Activated CD8-positive, alpha-beta memory T cell treated with anti-CD3 and anti-CD28 coated beads for 24 hours (primary cell): ENCODE data around the gene TMEM158.

ENCODE experiments used
- DNase-seq: peaks from one replicate; pipeline ENCODE4 v3.0.0-alpha.2; 2020

The TMEM158 gene

DNA sequence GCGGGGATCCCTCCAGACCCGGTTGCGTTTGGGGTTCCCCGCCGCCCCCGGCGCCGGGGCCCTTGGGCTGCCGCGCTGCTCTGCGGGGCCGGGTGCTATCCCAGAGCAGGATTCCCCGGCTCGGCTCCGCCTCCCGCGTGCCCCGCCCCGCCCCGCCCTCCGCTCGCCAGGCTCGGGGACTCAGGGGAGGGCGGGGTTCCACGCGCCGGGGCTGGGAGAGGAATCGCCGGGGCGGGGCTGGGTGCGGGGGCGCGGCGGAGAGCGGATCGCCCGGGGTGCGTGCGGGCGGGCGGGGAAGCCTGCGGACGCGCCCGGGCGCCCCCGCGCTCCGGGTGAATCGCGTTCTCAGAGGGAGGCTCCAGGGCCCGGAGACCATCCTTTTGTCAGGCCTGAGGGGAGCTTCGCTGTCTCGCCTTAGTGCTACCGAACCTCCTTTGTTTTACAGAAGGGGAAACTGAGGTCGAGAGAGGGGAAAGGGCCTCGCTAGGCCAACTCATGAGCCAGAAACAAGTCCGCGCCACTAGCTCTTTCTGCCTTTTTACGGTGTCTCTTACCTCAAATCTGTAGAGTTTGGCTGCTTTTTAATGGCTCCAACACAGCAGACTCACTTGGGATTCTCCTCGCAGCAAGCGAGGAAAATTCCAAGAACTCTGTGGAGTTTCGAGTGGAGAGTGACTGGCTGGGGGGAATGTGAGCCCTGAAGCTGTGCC, at the start of gene TMEM158:
Gene TMEM158 (minus strand): TSS at position 82 of the 710 bp plus-strand sequence. CDS start 260 bp downstream, outside the sequence.
- peak; percentile 88 for DNase-seq

- no peak for DNase-seq
These were observed 49.1 kb upstream of the TMEM158 start for GRCh38 chr3:45275006-45275704.

DNA sequence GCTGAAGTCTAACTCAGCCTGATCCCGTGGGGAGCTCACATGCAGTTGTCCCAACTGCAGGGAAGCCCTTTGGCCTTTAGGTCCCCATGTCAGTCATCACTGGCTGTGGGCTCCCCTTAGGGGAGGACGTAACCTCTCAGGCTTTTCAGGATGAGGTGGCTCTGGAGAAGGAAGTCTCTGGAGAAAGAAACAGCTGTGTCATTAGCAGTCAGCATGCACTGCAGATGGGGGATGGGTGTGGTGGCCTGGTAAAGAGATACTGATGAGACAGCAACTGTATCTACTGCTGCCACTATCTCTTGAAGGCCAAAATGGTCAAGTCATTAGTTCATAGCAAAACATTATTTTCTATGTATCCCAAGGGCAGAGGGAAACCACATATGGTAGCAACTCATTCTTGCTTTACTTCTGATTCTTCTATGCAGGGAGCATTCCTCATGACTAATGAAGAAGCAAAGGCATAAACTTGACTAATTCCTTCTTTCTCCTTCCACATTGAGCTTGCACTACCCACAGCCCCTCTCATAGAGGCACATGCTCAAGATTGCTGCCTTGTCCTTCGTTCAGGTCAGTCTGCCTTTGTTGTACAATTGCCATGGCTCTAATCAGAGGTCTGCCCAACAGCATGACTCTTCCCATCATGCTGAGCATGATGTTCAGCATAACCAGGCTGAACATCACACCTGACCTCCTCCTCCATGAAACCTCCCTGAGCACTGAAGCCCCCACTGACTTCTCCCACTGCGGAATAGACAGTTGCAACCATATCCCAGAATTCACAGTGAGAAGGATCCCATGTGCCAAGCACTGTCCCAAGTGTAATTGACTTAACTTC, 47.8 kb upstream of the TMEM158 start:
- DNase-seq, result no peak

GRCh38 chr3:45272828-45273470, 46.9 kb upstream of the TMEM158 start:
- no peak for DNase-seq

DNA sequence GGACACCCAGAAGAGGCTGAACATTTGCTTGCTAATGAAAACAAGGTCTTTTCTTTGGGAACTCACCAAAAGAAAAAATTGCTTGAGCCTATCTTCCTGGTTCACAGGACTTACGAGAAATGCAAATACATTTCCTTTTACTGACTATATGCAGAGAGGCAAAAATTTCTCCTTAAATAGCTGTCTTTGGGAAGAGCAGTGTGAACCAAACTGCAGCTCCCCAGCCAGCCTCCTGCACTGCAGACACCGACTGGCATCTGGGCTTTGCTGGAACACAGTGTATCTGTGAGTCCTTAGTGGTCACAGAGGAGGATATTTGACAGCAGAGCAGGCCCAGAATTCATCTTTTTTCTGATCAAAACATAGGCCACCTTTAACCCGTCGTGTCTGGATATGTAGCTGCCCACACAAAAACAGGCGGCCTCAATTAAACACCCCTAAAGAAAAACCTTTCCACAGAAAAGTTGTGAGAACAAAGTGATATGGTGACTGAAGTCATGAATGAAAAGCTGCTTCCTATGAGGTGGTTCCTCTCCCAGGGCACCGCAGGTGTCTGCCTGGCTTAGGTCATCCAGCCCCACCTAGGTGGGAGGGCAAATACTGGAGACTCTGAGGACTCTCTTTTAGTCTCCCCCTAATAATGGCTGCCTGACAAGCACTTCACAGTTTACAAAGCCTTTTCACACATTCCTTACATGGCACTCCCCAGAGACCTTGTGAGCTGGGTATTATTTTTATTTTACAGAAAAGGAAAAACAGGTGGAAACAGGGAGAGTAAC, 46.1 kb upstream of the TMEM158 start:
- no peak for DNase-seq

DNA sequence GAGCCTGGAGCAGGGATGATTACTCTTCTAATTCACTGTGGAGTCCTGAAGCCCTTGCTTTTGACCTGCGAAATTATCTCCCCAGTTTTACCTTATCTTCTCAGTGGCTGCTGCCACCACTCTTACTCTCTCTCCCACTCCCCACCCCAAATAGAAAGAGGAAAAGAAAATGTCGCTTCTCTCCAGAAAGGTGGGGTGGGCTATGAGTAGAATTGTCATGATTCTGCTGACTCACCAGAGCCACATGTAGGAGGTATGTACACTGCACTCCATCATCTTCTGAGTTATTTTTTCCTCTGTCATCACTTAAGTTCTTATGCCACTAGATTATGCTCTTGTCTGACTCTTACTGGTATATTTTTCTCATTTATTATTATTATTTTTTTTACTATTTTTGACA, 43.9 kb upstream of the TMEM158 start:
- no peak for DNase-seq

- DNase-seq, result no peak
These were observed 41.0 kb upstream of the TMEM158 start for GRCh38 chr3:45267097-45267496.

DNA sequence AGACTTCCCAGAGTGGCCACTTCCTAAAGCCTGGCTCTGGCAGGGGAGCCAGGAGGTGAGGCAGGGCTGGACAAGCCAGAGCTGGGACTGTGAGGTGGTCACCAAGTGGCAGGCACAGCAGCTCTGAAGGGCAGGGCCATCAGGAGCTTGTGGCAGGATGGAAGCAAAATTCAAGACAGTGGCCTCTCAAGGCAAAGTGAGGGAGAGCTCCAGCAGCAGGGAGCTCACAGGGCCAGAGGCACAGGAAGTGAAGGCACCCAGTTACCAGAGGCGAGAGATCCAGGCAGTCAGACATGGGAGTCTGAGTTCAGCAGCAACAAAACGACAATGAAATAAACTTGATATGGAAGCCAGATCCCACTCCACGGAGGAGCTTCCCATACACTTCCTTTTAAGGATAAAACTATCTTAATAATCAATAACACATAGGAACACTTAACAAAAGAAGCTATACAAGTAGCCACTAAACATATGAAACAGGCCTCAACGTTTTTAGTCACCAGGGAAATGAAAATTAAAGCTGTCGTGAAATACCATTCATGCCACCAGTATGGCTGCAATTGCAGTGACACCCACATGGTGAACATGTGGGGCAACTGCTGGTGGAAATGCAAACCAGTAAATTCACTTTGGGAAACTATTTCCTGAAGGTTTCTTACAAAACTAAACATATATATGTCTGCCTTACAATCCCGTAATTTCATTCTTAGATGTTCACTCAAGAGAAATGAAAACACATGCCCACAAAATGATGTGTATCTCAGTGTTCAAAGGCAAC, 35.4 kb upstream of the TMEM158 start:
- DNase-seq, result no peak

GRCh38 chr3:45259133-45259532, 33.0 kb upstream of the TMEM158 start:
- no peak for DNase-seq

GRCh38 chr3:45258317-45258716, 32.2 kb upstream of the TMEM158 start:
- no peak for DNase-seq

- no peak for DNase-seq
These were observed 27.2 kb upstream of the TMEM158 start for GRCh38 chr3:45253316-45253715.

GRCh38 chr3:45252826-45253225, 26.7 kb upstream of the TMEM158 start:
- DNase-seq, result no peak

GRCh38 chr3:45249391-45249790, 23.3 kb upstream of the TMEM158 start:
- DNase-seq, result no peak

- DNase-seq, result no peak
These were observed 20.2 kb upstream of the TMEM158 start for GRCh38 chr3:45246241-45246640.

DNA sequence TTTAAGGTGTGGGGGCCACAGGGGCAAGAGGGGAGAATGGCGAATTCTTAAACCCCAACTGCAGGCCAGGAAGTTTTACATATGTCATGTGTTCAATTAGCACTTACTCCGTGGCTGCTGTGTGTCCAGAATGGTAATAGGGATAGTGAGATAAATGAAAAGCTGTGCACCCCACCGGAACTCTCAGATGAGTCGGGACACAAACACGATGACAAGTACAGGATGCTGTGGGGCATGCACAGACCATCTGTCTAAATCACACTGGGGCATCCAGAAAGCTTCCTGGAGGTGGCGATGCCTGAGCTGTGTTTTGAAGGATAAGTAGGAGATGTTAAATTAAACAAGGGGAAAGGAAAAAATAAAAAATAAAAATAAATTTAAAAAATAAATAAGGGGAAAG, 18.3 kb upstream of the TMEM158 start:
- no peak for DNase-seq

DNA sequence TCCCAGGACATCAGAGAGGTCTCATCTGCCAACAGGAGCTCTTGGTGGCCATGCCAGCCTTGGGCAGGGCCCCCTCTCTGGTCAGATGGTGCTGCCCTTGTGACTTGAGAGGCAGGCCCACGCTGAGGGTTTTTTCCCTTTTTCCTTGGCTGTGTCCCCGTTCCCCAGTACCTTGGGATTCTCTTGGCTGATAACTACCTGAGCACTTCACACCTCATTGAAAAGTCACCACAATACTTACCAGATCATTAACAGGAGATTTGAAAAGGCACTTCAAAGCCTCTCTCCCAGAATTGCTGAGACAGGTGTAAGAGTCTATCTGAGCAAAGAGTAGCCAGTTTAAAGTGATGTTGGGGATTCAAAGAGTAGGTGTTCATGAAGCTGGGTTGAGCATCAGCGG, 15.1 kb upstream of the TMEM158 start:
- no peak for DNase-seq

GRCh38 chr3:45240292-45240691, 14.2 kb upstream of the TMEM158 start:
- no peak for DNase-seq

DNA sequence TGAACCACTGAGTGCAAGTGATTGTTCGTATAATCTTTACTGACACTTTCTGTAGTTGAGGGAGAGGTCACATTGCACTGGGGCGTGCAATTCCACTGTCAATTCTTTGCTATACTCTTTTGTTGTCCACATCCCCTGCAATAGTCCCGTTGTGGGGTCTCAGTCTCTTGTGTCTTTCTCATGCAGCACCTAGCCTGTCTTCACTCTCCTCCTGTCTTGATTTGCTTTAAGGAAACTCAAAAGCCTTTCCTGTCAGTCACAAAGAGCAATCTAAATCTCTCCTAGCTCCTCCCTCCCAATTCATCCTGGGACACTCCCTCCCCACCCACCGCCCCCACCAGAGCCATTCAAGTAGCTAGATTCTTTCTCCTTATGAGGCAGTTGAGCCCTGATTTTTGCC, 13.2 kb upstream of the TMEM158 start:
- no peak for DNase-seq

- no peak for DNase-seq
These were observed 10.9 kb upstream of the TMEM158 start for GRCh38 chr3:45236964-45237363.

GRCh38 chr3:45235409-45235808, 9.3 kb upstream of the TMEM158 start:
- DNase-seq, result no peak

DNA sequence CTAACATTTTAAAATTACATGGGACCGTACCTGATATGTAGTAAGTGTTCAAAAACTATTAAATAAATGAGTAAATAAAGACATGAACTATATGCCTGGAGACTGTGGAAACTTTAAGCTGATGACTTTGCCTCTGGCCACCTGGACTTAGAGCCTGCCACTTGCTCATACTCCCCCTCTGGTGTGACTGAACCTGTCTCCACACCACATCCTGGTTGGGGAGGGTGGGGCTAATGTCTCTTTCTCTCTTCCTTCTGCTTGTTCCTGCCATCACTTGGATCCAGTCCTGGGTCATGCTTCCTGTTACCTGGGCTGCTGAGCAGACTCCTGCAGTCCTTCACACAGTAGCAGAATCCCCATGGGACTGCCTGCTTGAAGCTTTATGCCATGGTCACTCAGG, 8.2 kb upstream of the TMEM158 start:
- DNase-seq, result no peak

DNA sequence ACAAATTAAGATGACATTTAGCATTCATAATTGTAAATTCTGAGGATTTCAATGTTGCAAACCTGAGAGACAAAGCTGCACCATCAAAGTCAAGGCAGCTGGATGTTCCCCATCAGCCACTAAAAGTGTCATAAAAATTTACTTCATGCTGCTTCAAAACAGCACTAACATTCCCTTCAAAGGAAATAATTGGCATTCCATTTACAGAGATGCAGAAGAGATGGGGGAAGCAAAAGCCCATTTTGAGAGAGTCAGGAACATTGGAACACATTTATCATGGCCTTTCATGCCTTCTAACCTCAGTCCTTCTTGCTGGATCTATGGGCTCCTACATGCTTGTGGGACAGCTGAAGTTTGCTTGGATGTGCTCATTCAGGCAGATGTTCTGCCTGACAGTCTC, 6.4 kb upstream of the TMEM158 start:
- DNase-seq, result no peak
